ENCODE measurements around the gene RPS21. TPM values are rescaled to one million over a fixed set of nuclear protein-coding genes. Genes with fewer than 3 reads are reported as not detected.
"Not testable (repeated sequence)": the region's sequence is repeated elsewhere in the genome, so short reads cannot be mapped to it uniquely, and the experiment has no call there.

RPS21 gene
- total RNA-seq, 1 donor from 2014 or later, result 611 TPM

DNA sequence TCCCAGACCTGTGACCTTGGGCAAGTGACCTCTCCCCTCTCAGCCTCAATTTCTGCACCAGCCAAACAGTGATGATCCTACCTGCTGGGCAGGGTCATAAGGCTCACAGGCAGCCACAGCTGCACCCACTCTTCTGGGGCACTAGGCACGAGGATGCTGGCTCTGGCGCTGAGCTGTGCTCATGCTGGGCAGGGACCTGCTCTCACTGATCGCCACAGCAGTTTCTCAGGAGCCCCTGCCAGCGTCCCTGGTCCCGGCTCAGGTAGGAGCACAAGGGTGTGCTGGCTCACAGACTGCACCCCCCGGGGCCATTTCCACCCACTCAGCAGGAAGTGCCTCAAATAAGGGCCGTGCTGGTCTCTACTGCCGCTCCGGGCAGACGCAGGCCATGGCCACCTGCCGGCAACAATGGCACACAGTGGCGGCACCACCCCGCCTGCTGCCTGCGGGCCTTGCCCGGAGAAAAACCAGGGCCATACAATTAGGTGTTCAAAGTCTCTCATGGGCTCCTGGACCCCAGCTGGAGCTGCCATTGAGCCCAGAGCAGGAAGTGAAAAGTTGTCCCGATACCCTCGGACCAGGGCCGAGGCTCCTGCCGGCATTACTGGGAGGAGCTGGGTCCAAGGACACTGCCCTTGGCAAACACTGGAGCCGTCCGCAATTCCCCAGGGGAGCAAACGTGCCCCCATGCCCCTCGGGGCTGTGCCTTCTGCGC lies 24.7 kb downstream of the RPS21 start:
- DNase-seq, result no peak

- no peak for DNase-seq
Measured at GRCh38 chr20:62412194-62413024, 25.5 kb downstream of the RPS21 start.

DNA sequence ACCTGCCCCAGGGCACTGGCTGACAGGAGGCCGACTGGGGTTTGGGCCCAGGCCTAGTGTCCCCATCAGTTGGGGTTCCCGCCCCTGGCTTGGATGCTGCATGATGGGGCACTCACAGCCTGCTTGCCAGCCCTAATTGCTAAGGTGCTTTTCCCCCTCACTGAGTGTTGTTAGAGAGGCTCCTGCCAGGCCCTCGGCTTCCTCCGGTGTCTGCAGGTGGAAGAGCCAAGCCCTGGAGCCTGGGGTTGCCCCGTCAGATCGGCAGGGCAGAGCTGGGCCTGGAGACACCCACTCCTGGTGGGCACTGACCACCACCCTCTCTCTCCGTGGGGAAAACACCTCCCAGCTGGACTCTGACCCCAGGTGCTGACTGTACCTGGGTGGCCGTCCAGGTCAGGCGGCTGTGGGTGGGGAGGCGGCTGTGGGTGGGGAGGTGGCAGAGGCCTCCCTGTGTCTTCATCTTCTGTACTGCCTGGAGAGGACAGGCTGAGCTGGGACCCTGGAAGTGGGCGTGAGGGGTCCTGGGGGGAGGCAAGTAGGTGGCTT lies 26.2 kb downstream of the RPS21 start:
- DNase-seq, result no peak

- no peak for DNase-seq
Measured at GRCh38 chr20:62413896-62414481, 27.1 kb downstream of the RPS21 start.

- DNase-seq, result no peak
Measured at GRCh38 chr20:62415354-62416111, 28.6 kb downstream of the RPS21 start.

DNA sequence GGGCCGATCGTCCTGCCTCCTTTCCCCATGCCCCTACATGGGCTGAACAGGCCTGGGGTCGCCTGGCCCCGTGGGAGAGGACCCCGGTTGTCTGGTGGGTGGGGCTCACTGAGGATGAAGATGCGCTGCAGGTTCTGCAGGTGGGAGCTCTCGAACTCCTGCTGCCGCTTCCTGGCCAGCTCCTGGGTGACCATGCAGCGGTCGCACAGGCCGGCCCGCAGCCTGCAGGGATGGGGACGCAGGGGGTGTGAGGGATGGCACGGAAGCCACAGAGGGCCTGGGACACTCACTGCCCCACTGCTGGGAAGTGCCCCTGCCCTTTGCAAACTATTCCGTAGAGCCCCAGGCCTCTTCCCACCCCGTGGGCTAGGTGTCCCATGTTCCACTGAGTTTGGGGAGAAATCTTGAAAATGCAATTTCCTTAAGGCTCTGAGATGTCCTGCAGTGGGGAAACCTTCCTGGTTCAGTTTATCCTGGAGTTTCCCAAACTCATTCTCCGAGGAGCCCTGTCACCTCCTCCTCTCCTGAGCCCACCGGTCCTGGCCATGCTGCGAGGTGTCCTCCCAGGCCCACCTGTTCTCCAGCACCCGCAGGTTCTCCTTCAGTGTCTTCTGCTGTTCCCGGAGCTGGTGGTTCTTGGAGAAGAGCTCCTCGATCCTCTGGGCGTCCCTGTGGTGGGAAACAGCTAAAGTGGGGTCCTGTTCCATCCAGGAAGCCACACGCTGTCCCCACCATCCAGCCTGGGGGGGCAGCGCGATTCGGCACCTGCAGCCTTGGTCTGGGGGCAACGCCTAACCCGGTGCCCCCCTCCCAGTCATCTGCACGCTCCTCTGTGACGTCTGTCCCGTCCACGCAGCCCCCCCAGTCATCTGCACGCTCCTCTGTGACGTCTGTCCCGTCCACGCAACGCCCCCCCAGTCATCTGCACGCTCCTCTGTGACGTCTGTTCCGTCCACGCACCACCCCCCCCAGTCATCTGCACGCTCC lies 30.0 kb downstream of the RPS21 start:
- no peak for DNase-seq

- no peak for DNase-seq
Measured at GRCh38 chr20:62417981-62418708, 31.2 kb downstream of the RPS21 start.

- no peak for DNase-seq
Measured at GRCh38 chr20:62418709-62419487, 32.0 kb downstream of the RPS21 start.

DNA sequence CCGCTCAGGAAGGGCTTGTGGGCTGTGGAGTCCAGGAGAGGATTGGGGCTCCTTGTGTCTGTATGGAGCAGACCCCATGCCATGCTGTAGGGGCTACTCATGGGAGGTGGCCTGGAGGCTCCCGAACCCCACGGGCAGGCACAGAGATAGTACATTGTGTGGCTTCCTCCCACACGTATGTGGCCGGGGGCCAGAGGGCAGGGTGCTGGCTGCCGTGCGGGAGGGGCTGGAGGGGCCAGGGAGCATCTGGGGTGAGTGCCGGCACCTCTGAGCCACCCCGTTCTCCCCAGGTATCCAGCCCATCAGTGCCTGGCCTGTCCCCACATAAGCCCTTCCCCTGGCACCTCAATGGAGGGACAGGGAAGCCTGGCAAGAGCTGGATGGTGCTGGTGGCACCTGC lies 32.9 kb downstream of the RPS21 start:
- DNase-seq, result no peak

DNA sequence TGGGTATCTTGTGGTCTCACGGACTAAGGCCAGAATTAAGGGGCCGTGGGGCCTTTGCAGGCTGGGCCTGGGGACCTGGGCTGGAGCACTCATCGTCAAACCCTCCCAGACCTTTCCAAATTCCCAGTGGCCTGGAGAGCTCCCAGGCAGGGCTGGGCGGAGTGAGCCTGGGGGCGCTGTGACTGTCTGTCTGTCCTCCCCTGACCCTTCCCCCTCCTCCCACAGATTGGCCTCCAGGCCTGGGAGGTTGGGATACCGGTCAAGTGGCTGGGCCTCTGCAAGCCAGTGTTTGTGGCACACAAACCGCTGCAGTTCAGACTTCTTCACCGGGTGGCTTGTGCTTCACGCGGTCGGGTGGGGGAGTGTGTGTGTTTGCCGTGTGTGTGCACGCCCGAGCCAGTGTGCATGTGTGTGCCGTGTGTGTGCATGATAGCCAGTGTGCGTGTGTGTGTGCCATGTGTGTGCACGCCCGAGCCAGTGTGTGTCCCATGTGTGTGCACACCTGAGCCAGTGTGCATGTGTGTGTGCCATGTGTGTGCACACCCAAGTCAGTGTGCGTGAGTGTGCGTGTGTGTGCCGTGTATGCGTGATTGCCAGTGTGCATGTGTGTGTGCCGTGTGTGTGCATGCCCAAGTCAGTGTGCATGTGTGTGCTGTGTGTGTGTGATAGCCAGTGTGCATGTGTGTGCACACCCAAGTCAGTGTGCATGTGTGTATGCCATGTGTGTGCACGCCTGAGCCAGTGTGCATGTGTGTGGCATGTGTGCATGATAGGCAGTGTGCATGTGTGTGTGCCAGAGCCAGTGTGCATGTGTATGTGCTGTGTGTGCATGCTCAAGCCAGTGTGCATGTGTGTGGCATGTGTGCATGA lies 34.2 kb downstream of the RPS21 start:
- no peak for DNase-seq

DNA sequence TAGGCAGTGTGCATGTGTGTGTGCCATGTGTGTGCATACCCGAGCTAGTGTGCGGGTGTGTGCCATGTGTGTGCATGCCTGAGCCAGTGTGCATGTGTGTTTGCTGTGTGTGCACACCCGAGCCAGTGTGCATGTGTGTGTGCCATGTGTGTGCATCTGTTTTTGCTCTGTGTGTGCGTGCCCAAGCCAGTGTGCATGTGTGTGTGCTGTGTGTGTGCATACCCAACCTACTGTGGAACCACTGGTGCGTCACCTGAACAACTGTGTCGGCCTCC lies 34.8 kb downstream of the RPS21 start:
- no peak for DNase-seq

DNA sequence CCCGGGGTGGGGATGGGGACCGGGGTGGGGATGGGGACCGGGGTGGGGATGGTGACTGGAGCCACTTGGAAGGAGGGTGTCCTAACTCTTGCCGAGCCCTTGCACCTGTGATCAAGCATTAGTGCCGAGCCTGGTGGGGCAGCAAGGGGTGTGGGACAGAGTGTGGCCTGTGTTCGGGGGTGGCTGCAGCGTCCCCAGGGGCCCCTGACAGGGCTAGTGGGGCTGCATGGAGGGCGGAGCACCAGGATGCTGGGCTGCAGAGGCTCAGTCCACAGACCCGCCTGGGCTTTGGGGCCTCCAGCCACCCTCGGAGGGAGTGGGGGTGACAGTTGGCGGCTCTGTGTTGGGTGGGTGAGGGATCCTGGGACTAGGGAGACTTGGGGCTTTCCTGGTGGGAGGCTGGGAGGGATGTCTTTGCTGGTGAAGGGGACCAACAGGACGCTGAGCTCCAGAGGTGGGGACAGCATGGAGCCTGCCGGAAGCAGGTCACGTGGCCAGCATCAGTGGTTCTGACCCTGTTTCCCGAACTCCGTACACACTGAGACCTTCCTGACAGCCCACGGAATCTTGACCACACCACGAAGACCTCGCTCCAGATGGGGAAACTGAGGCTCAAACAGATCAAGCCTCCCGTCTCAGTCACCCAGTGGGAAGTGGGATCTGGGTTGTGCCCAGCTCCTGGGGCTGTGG lies 35.9 kb downstream of the RPS21 start:
- DNase-seq, result no peak

DNA sequence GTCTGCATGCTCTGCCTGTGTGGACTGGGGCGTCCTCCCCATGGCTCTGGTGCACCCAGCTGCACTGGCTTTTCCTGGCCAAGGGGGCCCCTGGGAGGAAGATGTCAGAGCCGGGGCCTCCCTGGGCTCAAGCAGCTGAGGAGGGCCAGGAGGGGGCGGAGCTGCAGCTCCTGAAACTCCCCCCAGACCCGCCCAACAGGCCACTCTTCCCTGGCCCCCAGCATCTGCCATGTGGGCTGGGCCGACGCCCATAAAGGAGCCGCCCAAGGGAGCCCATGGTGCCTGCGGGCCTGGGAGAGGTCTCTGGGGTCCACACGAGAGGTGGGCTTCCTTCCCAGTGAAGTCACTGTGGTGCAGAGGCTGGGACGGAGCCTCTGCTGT lies 36.4 kb downstream of the RPS21 start:
- no peak for DNase-seq

DNA sequence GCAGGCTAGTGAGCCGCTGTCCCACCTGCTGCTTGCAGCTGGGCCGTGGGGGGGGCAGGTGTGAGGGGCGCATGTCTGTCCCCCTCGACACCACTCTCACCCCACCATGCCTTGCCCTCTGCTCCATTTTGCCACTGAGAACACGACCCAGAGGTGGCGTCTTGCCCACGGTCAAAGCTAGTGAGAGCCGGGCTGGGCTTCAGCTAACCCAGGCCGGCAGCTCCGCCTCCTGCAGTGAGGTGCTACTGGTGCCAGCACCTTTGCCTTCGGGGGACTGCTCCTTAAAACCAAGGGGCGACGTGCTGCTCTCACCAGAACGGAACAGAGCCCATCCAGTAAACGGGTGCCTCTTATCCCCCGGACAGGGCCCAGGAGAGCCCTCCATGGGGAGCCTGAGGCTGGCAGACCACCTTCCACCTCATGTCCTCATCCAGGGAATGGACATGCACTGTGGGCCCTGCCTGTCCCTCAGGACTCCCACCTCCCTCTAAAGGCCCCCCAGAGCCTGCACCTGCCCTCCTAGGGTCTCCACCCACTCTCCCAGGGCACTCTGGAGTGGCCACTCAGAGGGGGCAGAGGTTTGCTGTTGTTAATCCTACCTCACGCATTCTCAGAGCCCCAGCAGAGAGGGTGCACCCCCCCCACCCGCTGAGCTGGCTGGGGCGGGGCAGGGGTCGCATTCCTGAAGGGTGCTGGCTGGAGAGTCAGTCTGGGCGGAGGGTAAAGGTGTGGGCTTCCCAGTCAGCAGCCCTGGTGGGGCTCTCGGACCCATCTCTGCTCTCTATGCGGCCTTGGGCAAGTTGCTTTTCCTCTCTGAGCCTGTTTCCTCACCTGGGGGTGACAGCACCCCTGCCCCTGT lies 37.6 kb downstream of the RPS21 start:
- no peak for DNase-seq

DNA sequence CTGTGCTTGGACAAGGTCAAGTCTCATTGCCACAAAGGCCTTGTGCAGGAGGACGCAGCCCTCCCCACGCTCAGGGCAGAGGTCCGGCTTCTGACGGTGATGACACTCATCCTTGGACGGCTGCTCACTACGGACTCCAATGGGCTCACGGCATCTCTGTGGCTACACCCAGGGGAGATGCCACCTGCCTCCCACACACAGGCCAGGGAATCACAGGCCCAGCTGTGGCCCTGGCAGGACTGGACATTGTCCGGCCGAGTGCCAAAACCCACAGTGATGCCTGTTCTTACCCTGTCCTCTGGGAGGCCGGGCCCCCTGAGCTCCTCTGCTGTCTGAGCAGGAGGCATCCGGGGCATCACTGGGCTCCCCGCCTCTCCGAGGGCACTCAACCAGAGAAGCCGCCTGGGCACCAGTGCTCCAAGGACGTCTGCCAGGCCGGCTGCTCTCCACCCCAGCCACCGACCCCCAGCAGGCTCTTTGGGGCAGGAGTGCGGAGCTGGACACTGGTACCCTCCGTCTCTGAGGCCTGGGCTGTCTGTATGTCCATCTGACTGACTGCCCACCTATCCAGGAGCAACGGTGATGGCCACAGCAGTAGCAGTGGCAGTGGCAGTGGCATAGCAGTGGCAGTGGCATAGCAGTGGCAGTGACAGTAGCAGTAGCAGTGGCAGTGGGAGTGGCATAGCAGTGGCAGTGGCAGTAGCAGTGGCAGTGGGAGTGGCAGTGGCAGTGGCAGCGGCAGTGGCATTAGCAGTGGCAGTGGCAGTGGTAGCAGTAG lies 38.6 kb downstream of the RPS21 start:
- DNase-seq, result no peak

GRCh38 chr20:62426059-62426348 lies 39.1 kb downstream of the RPS21 start:
- DNase-seq, result not testable (repeated sequence)
